GM19468 (cell line): ENCODE results near the gene SRSF10.

Experiments used
- ATAC-seq: cut with Tn5 transposase; IDR thresholded peaks from one replicate; pipeline ENCODE4 v1.9.1; 2021; ENCODE audit warnings: mild to moderate bottlenecking, moderate library complexity, moderate number of reproducible peaks; ENCODE audit not compliant: unreplicated experiment; ENCODE audit errors: extremely low read depth

SRSF10 gene

DNA sequence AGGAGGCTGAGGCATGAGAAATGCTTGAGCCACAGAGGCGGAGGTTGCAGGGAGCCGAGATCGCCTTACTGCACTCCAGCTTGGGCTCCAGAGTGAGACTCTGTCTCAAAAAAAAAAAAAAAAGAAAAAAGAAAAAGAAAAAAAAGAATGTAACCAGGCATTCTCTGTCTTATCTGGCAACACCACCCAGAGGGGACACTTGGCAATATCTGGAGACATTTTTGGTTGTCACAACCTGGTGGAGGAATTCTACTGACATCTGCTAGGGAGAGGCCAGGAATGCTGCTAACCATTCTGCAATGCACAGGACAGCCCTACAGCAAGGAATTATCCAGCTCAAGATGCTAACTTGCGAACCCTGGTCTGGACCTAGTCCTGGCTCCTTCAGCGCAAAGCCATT is 64.7 kb downstream of the SRSF10 start:
- no peak for ATAC-seq

DNA sequence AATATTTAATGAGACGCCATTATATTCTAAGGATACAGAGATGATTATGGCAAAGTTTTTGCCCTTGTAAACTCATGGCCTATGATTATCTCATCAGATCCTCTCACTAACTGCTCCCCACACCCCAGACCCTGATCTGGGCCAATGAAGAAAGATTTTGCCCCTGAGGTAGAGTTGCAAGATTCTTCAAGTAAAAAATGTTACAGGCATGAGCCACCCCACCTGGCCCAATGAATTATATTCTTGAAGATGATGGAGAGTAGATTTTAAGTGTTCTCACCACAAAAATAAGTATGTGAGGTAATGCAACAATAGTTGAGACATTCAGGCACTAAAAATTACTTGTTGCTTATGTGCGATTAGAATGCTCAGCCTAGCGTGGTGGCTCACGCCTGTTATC is 65.2 kb downstream of the SRSF10 start:
- ATAC-seq: no peak
